GM19467 (cell line): ENCODE data around the gene HIBCH.
"Not testable (repeated sequence)": the region's sequence is repeated elsewhere in the genome, so short reads cannot be mapped to it uniquely, and the experiment has no call there.

Source experiments
- ATAC-seq: cut with Tn5 transposase; IDR thresholded peaks from one replicate; pipeline ENCODE4 v1.9.1; 2021; ENCODE audit warnings: mild to moderate bottlenecking, moderate library complexity; ENCODE audit not compliant: unreplicated experiment

The HIBCH gene

GRCh38 chr2:190319555-190320498 is at the start of gene HIBCH:
TSS of gene HIBCH (minus strand) at chr2:190319826. CDS start at chr2:190319750, 76 bp downstream.
- peak; percentile 94 for ATAC-seq

GRCh38 chr2:190367091-190367490 is 47.5 kb upstream of the HIBCH start:
- no peak for ATAC-seq

- ATAC-seq, result no peak
Observed at GRCh38 chr2:190366248-190366753, 46.7 kb upstream of the HIBCH start.

- no peak for ATAC-seq
Observed at GRCh38 chr2:190365499-190366204, 46.0 kb upstream of the HIBCH start.

GRCh38 chr2:190362894-190363293 is 43.3 kb upstream of the HIBCH start:
- ATAC-seq, result no peak

- no peak for ATAC-seq
Observed at GRCh38 chr2:190361572-190361971, 41.9 kb upstream of the HIBCH start.

GRCh38 chr2:190360965-190361364 is 41.3 kb upstream of the HIBCH start:
- no peak for ATAC-seq

GRCh38 chr2:190360561-190360960 is 40.9 kb upstream of the HIBCH start:
- ATAC-seq, result no peak

- ATAC-seq, result not testable (repeated sequence)
Observed at GRCh38 chr2:190358655-190359448, 39.2 kb upstream of the HIBCH start.

GRCh38 chr2:190357600-190357999 is 38.0 kb upstream of the HIBCH start:
- ATAC-seq, result no peak

GRCh38 chr2:190355968-190356644 is 36.5 kb upstream of the HIBCH start:
- no peak for ATAC-seq

- ATAC-seq, result no peak
Observed at GRCh38 chr2:190354003-190354690, 34.5 kb upstream of the HIBCH start.

GRCh38 chr2:190353537-190353899 is 33.9 kb upstream of the HIBCH start:
- ATAC-seq, result no peak

GRCh38 chr2:190352668-190353536 is 33.3 kb upstream of the HIBCH start:
- ATAC-seq, result no peak

GRCh38 chr2:190351955-190352354 is 32.3 kb upstream of the HIBCH start:
- ATAC-seq, result no peak

GRCh38 chr2:190350371-190350770 is 30.7 kb upstream of the HIBCH start:
- ATAC-seq, result no peak

GRCh38 chr2:190344276-190344827 is 24.7 kb upstream of the HIBCH start:
- peak; percentile 64 for ATAC-seq

- ATAC-seq, result peak; percentile 49
Observed at GRCh38 chr2:190343536-190344275, 24.1 kb upstream of the HIBCH start, which contains the start of gene INPP1. TSS of gene INPP1 (plus strand) at chr2:190343589. CDS start at chr2:190360103, 16,514 bp downstream.
